ENCODE measurements around the gene SINHCAF. TPM values are rescaled to one million over a fixed set of nuclear protein-coding genes. Genes with fewer than 3 reads are reported as not detected.

Gene SINHCAF
- total and polyA plus RNA-seq, 2 donors (not counting 1 experiment from before 2014, with no cell fraction given), result 13.2 to 16.4 TPM

GRCh38 chr12:31337952-31338351, 12.0 kb upstream of the SINHCAF start:
- no peaks in the 10 kb centered on the region for H3K79me2 ChIP-seq (ENCODE audit: control insufficient read depth, insufficient read depth, low read length)
- H4K20me1 ChIP-seq (ENCODE audit: control insufficient read depth, extremely low read depth, insufficient read depth, low read length), result no peaks in the 10 kb centered on the region
- H2AFZ ChIP-seq (ENCODE audit: low read length), result no peak overlapping the region
- H3K27ac ChIP-seq (ENCODE audit: insufficient read depth, low read length), result no peak overlapping the region
- H3K4me3 ChIP-seq (replicated peaks in 1 of 4; ENCODE audit: control extremely low read depth in 1 of 4, insufficient read depth in 1 of 4, low read depth in 3 of 4, low read length in 4 of 4), result no peak overlapping the region
- no peaks in the 10 kb centered on the region for H3K27me3 ChIP-seq (ENCODE audit: control insufficient read depth, insufficient read depth, low read length)
- no peaks in the 10 kb centered on the region for H3K36me3 ChIP-seq (ENCODE audit: control insufficient read depth, insufficient read depth, low read length)
- H3K4me2 ChIP-seq (ENCODE audit: extremely low read depth, insufficient read depth, low read length), result no peak overlapping the region
- no peak for DNase-seq (ENCODE audit: low read depth in 2 of 2)
- H3K9ac ChIP-seq (ENCODE audit: insufficient read depth, low read length), result no peak overlapping the region
- H3K4me1 ChIP-seq (ENCODE audit: control insufficient read depth, extremely low read depth, insufficient read depth, low read length), result no peaks in the 10 kb centered on the region
- TF ChIP-seq EZH2 (IDR thresholded peaks at IDR 0.05; ENCODE audit: low read length, missing control alignments), result no peak
- no peak for TF ChIP-seq CTCF (conservative IDR thresholded peaks at IDR 0.05 in 1 of 2, IDR thresholded peaks at IDR 0.05 in 1 of 2; ENCODE audit: low read depth in 1 of 2, low read length in 2 of 2)
- H3K9me3 ChIP-seq (ENCODE audit: control insufficient read depth, insufficient read depth, low read depth, low read length), result no peaks in the 10 kb centered on the region

GRCh38 chr12:31331242-31331641, 5.3 kb upstream of the SINHCAF start:
- Histone ChIP-seq H3K9me3 (ENCODE audit: control insufficient read depth, insufficient read depth, low read depth, low read length) (no peaks in the 10 kb centered on the region), H3K27ac (ENCODE audit: insufficient read depth, low read length) (no peak overlapping the region), H3K36me3 (ENCODE audit: control insufficient read depth, insufficient read depth, low read length) (no peaks in the 10 kb centered on the region), H3K4me2 (ENCODE audit: extremely low read depth, insufficient read depth, low read length) (no peak overlapping the region), H4K20me1 (ENCODE audit: control insufficient read depth, extremely low read depth, insufficient read depth, low read length) (no peaks in the 10 kb centered on the region), H3K4me3 (replicated peaks in 1 of 4; ENCODE audit: control extremely low read depth in 1 of 4, insufficient read depth in 1 of 4, low read depth in 3 of 4, low read length in 4 of 4) (no peak overlapping the region), H2AFZ (ENCODE audit: low read length) (no peak overlapping the region), H3K9ac (ENCODE audit: insufficient read depth, low read length) (no peak overlapping the region), H3K4me1 (ENCODE audit: control insufficient read depth, extremely low read depth, insufficient read depth, low read length) (no peaks in the 10 kb centered on the region), H3K79me2 (ENCODE audit: control insufficient read depth, insufficient read depth, low read length) (no peaks in the 10 kb centered on the region), H3K27me3 (ENCODE audit: control insufficient read depth, insufficient read depth, low read length) (peaks cover 5% of the 10 kb centered on the region)
- no peak for DNase-seq (ENCODE audit: low read depth in 2 of 2)
- TF ChIP-seq EZH2 (IDR thresholded peaks at IDR 0.05; ENCODE audit: low read length, missing control alignments), result no peak

GRCh38 chr12:31326736-31327659, 1.0 kb upstream of the SINHCAF start:
- Histone ChIP-seq H3K79me2 (ENCODE audit: control insufficient read depth, insufficient read depth, low read length) (peaks cover 19% of the 10 kb centered on the region), H3K27me3 (ENCODE audit: control insufficient read depth, insufficient read depth, low read length) (peaks cover 3% of the 10 kb centered on the region), H3K4me3 (replicated peaks in 1 of 4; ENCODE audit: control extremely low read depth in 1 of 4, insufficient read depth in 1 of 4, low read depth in 3 of 4, low read length in 4 of 4) (peak overlapping the region; percentile 69 to 79 (median 73)), H3K36me3 (ENCODE audit: control insufficient read depth, insufficient read depth, low read length) (no peaks in the 10 kb centered on the region), H3K27ac (ENCODE audit: insufficient read depth, low read length) (no peak overlapping the region), H3K4me2 (ENCODE audit: extremely low read depth, insufficient read depth, low read length) (peak overlapping the region; percentile 92), H4K20me1 (ENCODE audit: control insufficient read depth, extremely low read depth, insufficient read depth, low read length) (no peaks in the 10 kb centered on the region), H3K4me1 (ENCODE audit: control insufficient read depth, extremely low read depth, insufficient read depth, low read length) (no peaks in the 10 kb centered on the region), H3K9me3 (ENCODE audit: control insufficient read depth, insufficient read depth, low read depth, low read length) (no peaks in the 10 kb centered on the region), H3K9ac (ENCODE audit: insufficient read depth, low read length) (no peak overlapping the region), H2AFZ (ENCODE audit: low read length) (peak overlapping the region; percentile 39)
- peak; percentile 16 to 43 for DNase-seq (ENCODE audit: low read depth in 2 of 2)
- TF ChIP-seq CTCF (conservative IDR thresholded peaks at IDR 0.05 in 1 of 2, IDR thresholded peaks at IDR 0.05 in 1 of 2; ENCODE audit: low read depth in 1 of 2, low read length in 2 of 2) (no peak), EZH2 (IDR thresholded peaks at IDR 0.05; ENCODE audit: low read length, missing control alignments) (no peak)
